Colonic mucosa (tissue), 4 donors: ENCODE measurements around the gene GADD45A. TPM values are rescaled to one million over a fixed set of nuclear protein-coding genes. Genes with fewer than 3 reads are reported as not detected.

Experiments used
- DNase-seq: peaks from one replicate; pipeline ENCODE4 v3.0.0-alpha.2; 2020
- H3K27ac ChIP-seq: fragments of 200-600 bp; one replicate; pipeline ENCODE4 v1.8.0; 2021
- H3K27me3 ChIP-seq: fragments of 200-600 bp; one replicate; pipeline ENCODE4 v1.8.0; 2021
- H3K36me3 ChIP-seq: fragments of 200-600 bp; one replicate; pipeline ENCODE4 v1.8.0; 2021
- H3K4me1 ChIP-seq: fragments of 200-600 bp; one replicate; pipeline ENCODE4 v1.8.0; 2021; ENCODE audit warnings: mild to moderate bottlenecking
- H3K4me3 ChIP-seq: fragments of 200-600 bp; one replicate; pipeline ENCODE4 v1.8.0; 2021
- H3K9ac ChIP-seq, 2 donors: one replicate each; pipeline ENCODE4 v1.7.0; 2013; ENCODE audit warnings: control low read depth in 2 of 2, low read depth in 2 of 2, low read length in 2 of 2
- H3K9me3 ChIP-seq: fragments of 200-600 bp; one replicate; pipeline ENCODE4 v1.8.0; 2021
- intact Hi-C: fragments of 100-400 bp; cut with DNase I; formaldehyde crosslinking; loops from one replicate; pipeline ENCODE4 v1.14.1; 2022
- total RNA-seq, 2 donors: library from RNA; stranded (reverse); fragmentation: NEBNext Ultra II Directional in 1 of 2; extraction: Animal tissue kit (Norgen Biotek cat#: 25700) in 1 of 2; gene quantifications; one replicate each; pipeline ENCODE4 v1.2.1, GENCODE V29; 2021
- TF ChIP-seq, protein P1 (sequence below): fragments of 200-600 bp; IDR thresholded peaks from one replicate; pipeline ENCODE4 v1.8.0; 2022; ENCODE audit warnings: antibody characterized with exemption, mild to moderate bottlenecking
- donor health status: healthy.
- donor health status: DM: no; HTN: no; CAD: no.
- donor health status: DM: no; HTN: no; CAD: no.

Gene GADD45A
- total RNA-seq, 2 donors from 2014 or later, result 29.0 to 29.4 TPM

DNA sequence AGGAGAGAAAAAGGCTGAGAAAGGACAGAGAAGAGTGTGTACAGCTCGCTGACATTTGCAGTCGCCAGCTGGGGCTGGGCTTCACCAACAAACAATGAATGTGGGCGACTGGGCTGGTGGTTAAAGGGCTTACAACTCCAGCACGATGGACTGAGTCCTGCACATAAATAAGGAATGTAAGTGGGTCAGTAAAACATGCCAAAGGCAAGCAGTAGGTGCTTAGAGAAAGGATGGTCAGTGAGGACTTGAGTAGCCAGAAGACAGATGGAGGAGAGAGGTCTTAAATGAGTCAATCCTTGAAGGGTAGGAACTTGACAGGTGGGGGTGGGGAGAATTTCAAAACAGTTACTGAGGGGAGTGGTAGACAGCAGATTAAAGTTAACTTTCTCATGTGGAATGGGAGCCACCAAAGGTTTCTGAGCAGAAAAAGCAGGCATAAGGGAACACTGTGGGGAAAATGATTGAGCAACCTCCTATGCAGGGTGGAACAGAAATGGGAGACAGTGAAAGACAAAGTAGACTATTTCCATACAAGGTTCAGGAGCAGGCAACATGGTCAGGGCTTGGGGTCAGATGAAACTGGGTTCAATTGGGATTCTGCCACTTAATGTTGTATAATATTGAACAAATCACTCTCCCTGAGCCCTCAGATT lies 37.4 kb downstream of the GADD45A start:
- Histone ChIP-seq H3K36me3 (no peaks in the 10 kb centered on the region), H3K4me1 (no peaks in the 10 kb centered on the region), H3K27me3 (no peaks in the 10 kb centered on the region), H3K27ac (no peak overlapping the region), H3K9me3 (no peaks in the 10 kb centered on the region), H3K9ac (no peak overlapping the region), H3K4me3 (no peak overlapping the region)
- TF ChIP-seq, protein P1, sequence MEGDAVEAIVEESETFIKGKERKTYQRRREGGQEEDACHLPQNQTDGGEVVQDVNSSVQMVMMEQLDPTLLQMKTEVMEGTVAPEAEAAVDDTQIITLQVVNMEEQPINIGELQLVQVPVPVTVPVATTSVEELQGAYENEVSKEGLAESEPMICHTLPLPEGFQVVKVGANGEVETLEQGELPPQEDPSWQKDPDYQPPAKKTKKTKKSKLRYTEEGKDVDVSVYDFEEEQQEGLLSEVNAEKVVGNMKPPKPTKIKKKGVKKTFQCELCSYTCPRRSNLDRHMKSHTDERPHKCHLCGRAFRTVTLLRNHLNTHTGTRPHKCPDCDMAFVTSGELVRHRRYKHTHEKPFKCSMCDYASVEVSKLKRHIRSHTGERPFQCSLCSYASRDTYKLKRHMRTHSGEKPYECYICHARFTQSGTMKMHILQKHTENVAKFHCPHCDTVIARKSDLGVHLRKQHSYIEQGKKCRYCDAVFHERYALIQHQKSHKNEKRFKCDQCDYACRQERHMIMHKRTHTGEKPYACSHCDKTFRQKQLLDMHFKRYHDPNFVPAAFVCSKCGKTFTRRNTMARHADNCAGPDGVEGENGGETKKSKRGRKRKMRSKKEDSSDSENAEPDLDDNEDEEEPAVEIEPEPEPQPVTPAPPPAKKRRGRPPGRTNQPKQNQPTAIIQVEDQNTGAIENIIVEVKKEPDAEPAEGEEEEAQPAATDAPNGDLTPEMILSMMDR, result no peak
- DNase-seq, result no peak
- intact Hi-C loops, result loop anchor here (5.0 kb wide), 1 partner anchor 500 kb away; no protein-coding TSS in a partner anchor

DNA sequence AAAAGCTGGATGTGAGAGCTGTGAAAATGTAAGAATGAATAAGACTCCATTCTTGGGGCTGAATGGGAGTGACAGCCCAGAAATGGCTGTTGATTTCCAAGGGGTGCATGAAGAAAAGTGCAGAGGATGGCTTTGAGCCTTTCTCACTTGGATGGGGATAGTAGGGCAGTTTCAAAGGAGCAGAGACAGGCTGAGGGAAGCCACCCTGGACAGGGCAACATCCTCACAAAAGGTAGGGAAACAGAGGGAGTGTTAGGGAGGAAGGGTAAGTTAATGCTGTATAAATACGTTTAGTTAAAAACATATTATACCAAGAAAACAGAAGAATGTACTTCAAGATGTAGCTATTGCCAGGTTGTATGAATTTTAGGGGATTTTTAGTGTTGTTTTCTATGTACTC lies 38.1 kb downstream of the GADD45A start:
- no peak for DNase-seq
- TF ChIP-seq, protein P1, result no peak
- no peaks in the 10 kb centered on the region for H3K36me3 ChIP-seq
- no peak overlapping the region for H3K9ac ChIP-seq
- no peaks in the 10 kb centered on the region for H3K4me1 ChIP-seq
- intact Hi-C loops, result loop anchor here (5.0 kb wide), 1 partner anchor 499 kb away; no protein-coding TSS in a partner anchor
- no peaks in the 10 kb centered on the region for H3K27me3 ChIP-seq
- H3K27ac ChIP-seq, result no peak overlapping the region
- no peaks in the 10 kb centered on the region for H3K9me3 ChIP-seq
- H3K4me3 ChIP-seq, result no peak overlapping the region

DNA sequence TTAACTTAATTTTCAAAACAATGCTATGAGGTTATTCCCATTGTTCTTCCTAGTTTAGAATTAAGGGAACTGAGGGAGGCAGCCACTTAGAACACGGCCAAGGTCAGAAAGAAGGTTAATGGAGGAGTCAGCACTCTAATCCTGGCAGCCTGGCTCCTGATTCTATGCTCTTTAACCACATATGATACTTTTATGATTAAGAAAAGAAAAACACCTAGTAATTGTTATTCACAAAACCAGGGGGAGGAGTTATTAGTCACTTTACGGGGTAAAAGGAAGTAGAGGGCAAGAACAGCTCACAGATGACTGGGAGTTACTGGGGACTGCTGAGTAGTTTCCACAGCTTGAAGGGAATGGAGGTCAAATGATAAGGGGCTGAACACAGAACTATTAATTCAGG lies 38.6 kb downstream of the GADD45A start:
- Histone ChIP-seq H3K27ac (no peak overlapping the region), H3K9me3 (no peaks in the 10 kb centered on the region), H3K36me3 (no peaks in the 10 kb centered on the region), H3K27me3 (no peaks in the 10 kb centered on the region), H3K9ac (no peak overlapping the region), H3K4me1 (no peaks in the 10 kb centered on the region), H3K4me3 (no peak overlapping the region)
- DNase-seq, result no peak
- intact Hi-C loops, result loop anchor here (5.0 kb wide), 1 partner anchor 499 kb away; no protein-coding TSS in a partner anchor
- TF ChIP-seq, protein P1, result no peak

DNA sequence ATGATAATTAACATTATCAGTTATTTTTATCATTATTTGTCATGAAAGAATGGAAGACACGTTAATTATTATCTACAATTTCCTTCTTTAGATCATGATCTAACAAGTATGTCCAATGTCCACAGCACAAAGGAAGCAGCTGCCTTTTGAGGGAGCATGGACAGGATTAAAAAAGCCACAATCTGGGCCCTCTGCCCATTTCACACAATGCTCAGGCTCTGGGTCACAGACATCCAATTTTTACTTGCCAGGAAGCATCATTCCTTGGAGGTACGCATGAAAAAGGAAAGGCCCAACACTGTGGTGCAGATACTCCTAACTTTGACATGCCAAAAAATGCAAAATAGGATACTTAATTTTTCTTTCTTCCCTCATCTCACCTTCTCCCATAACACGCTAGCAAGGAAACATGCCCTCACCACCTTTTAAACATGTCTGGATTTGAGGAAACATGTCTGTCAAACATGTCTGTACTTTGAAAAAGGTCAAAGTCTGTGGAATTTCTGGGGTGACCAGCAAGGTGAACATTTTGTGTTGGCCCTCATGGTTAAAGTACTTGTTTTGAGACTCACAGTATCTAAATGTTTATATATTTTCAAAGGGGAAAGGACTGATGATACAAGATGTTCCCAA lies 40.0 kb downstream of the GADD45A start:
- no peak for DNase-seq
- TF ChIP-seq, protein P1, result no peak
- Histone ChIP-seq H3K27me3 (no peaks in the 10 kb centered on the region), H3K27ac (peak overlapping the region; percentile 9), H3K36me3 (no peaks in the 10 kb centered on the region), H3K9ac (no peak overlapping the region), H3K4me1 (no peaks in the 10 kb centered on the region), H3K9me3 (no peaks in the 10 kb centered on the region), H3K4me3 (no peak overlapping the region)
- intact Hi-C loops, result loop anchor here (5.0 kb wide), 1 partner anchor 497 kb away; no protein-coding TSS in a partner anchor

DNA sequence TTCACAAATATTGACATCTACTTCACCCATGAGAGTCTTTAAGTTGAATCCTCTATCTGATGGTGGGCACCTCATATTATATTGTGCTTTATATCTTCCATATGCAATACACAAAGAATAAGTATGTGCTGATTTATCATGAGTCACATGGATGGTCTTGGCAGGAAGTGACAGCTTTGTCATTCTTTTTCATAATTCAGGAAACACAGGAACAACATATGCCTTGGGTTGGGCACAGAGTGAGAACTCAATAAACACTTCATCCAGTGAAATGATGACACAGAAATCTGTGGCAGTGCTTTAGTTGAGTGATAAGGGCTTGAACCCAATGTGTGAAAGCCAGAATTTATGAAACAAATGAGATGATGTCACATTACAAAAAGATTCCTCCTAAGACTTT lies 41.2 kb downstream of the GADD45A start:
- intact Hi-C loops, result no loop called here
- Histone ChIP-seq H3K4me1 (no peaks in the 10 kb centered on the region), H3K9me3 (no peaks in the 10 kb centered on the region), H3K36me3 (no peaks in the 10 kb centered on the region), H3K27me3 (no peaks in the 10 kb centered on the region), H3K4me3 (no peak overlapping the region), H3K27ac (no peak overlapping the region), H3K9ac (no peak overlapping the region)
- TF ChIP-seq, protein P1, result no peak
- no peak for DNase-seq
